ENCODE measurements around the gene RSPH9. TPM values are rescaled to one million over a fixed set of nuclear protein-coding genes. Genes with fewer than 3 reads are reported as not detected.
"Not testable (repeated sequence)": the region's sequence is repeated elsewhere in the genome, so short reads cannot be mapped to it uniquely, and the experiment has no call there.

The RSPH9 gene
- total RNA-seq, 6 experiments from 2014 or later: not detected

DNA sequence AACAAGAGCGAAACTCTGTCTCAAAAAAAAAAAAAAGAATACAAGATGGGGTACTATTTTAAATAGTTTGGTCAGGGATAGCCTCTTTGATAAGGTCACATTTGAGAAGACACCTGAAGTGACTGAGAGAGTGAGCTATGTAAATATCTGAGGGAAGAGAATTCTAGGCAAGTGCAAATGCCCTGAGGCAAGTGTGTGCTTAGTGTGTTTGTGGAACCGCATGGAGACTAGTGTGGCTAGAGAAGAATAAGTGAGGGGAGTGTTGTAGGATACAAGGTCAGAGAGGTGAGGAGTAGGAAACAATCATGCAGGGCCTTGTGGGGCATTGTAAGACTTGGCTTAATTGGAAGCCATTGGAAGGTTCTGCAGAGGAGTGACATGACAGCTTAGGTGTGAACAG is 3.4 kb downstream of the RSPH9 start:
- Histone ChIP-seq H3K9me3 (no peaks in the 10 kb centered on the region), H3K4me1 (no peaks in the 10 kb centered on the region), H3K4me3 (no peak overlapping the region), H3K36me3 (no peaks in the 10 kb centered on the region), H3K27me3 (no peaks in the 10 kb centered on the region), H3K27ac (no peak overlapping the region)
- 93% methylated on average over 2 of the region's 2 CpGs for WGBS (ENCODE audit: insufficient coverage, low coverage, low lambda C conversion rate, missing lambda C conversion rate)
- ATAC-seq (no peak), DNase-seq (no peak)
- intact Hi-C loops (cut with DNase I): no loop called here
- TF ChIP-seq POLR2A (IDR thresholded peaks at IDR 0.05): no peak
- TF ChIP-seq, protein P1, sequence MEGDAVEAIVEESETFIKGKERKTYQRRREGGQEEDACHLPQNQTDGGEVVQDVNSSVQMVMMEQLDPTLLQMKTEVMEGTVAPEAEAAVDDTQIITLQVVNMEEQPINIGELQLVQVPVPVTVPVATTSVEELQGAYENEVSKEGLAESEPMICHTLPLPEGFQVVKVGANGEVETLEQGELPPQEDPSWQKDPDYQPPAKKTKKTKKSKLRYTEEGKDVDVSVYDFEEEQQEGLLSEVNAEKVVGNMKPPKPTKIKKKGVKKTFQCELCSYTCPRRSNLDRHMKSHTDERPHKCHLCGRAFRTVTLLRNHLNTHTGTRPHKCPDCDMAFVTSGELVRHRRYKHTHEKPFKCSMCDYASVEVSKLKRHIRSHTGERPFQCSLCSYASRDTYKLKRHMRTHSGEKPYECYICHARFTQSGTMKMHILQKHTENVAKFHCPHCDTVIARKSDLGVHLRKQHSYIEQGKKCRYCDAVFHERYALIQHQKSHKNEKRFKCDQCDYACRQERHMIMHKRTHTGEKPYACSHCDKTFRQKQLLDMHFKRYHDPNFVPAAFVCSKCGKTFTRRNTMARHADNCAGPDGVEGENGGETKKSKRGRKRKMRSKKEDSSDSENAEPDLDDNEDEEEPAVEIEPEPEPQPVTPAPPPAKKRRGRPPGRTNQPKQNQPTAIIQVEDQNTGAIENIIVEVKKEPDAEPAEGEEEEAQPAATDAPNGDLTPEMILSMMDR (IDR thresholded peaks at IDR 0.05): no peak

- H3K27me3 ChIP-seq; H3K4me1 ChIP-seq; H3K36me3 ChIP-seq; H3K4me3 ChIP-seq; DNase-seq; intact Hi-C loops (cut with DNase I); ATAC-seq; H3K9me3 ChIP-seq; H3K27ac ChIP-seq: not testable (repeated sequence)
- 86% methylated on average over 2 of the region's 2 CpGs for WGBS (ENCODE audit: insufficient coverage, low coverage, low lambda C conversion rate, missing lambda C conversion rate)
These were observed 8.0 kb downstream of the RSPH9 start for GRCh38 chr6:43652822-43653221.

GRCh38 chr6:43657221-43657802 is 12.5 kb downstream of the RSPH9 start:
- TF ChIP-seq, protein P1 (IDR thresholded peaks at IDR 0.05): no peak
- no peak for TF ChIP-seq POLR2A (IDR thresholded peaks at IDR 0.05)
- H3K4me1 ChIP-seq: no peaks in the 10 kb centered on the region
- no peaks in the 10 kb centered on the region for H3K9me3 ChIP-seq
- no peaks in the 10 kb centered on the region for H3K27me3 ChIP-seq
- ATAC-seq (no peak), DNase-seq (no peak)
- no peak overlapping the region for H3K27ac ChIP-seq
- no peak overlapping the region for H3K4me3 ChIP-seq
- intact Hi-C loops (cut with DNase I): no loop called here
- WGBS (ENCODE audit: insufficient coverage, low coverage, low lambda C conversion rate, missing lambda C conversion rate): 84% methylated on average over 3 of the region's 3 CpGs
- no peaks in the 10 kb centered on the region for H3K36me3 ChIP-seq

- no peak for ATAC-seq
- H3K9me3 ChIP-seq: no peaks in the 10 kb centered on the region
- H3K27ac ChIP-seq: no peak overlapping the region
- no peak overlapping the region for H3K4me3 ChIP-seq
- 85% methylated on average over 5 of the region's 9 CpGs for WGBS (ENCODE audit: insufficient coverage, low coverage, low lambda C conversion rate, missing lambda C conversion rate)
- TF ChIP-seq, protein P1 (IDR thresholded peaks at IDR 0.05): no peak
- TF ChIP-seq POLR2A (IDR thresholded peaks at IDR 0.05): no peak
- DNase-seq: no peak
- intact Hi-C loops (cut with DNase I): no loop called here
- H3K27me3 ChIP-seq: no peaks in the 10 kb centered on the region
- no peaks in the 10 kb centered on the region for H3K4me1 ChIP-seq
- no peaks in the 10 kb centered on the region for H3K36me3 ChIP-seq
These were observed 13.3 kb downstream of the RSPH9 start for GRCh38 chr6:43658161-43658560.

DNA sequence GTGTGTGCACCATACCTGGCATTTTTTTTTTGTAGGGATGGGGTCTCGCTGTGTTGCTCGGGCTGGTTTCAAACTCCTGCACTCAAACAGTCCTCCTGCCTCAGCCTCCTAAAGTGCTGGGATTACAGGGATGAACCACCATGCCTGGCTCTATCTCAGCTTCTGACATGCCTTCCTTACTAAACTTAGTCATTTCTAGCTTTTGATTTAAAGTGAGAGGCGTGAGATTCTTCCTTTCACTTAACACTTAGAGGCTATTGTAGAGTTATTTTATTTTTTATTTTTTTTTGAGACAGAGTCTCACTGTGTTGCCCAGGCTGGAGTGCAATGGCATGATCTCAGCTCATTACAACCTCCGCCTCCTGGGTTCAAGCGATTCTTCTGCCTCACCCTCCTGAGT is 18.1 kb downstream of the RSPH9 start:
- not testable (repeated sequence) for H3K27me3 ChIP-seq, H3K27ac ChIP-seq, H3K36me3 ChIP-seq, H3K4me3 ChIP-seq, H3K4me1 ChIP-seq, DNase-seq, H3K9me3 ChIP-seq, ATAC-seq
- intact Hi-C loops (cut with DNase I): loop anchor here in 1 of 2 donors (10.0 kb wide), 1 partner anchor 422 kb away; no protein-coding TSS in a partner anchor
- 78% methylated on average over 4 of the region's 5 CpGs for WGBS (ENCODE audit: insufficient coverage, low coverage, low lambda C conversion rate, missing lambda C conversion rate)
